AG10803 (cell line): ENCODE measurements around the gene PML.

Source experiments
- DNase-seq: peaks from one replicate; pipeline ENCODE4 v3.0.0; 2010; ENCODE audit warnings: low read depth
- H3K4me3 ChIP-seq: 2 replicates; pipeline ENCODE4 v1.5.1; 2011; ENCODE audit warnings: mild to moderate bottlenecking, low read length, control low read depth
- CTCF ChIP-seq: conservative IDR thresholded peaks from 2 replicates; pipeline ENCODE4 v1.5.1; 2011; ENCODE audit warnings: mild to moderate bottlenecking, low read length, control low read depth, inconsistent platforms

PML gene

GRCh38 chr15:74041777-74042435 is 47.4 kb downstream of the PML start:
- TF ChIP-seq CTCF, result no peak
- DNase-seq, result no peak
- no peak overlapping the region for H3K4me3 ChIP-seq

- no peak overlapping the region for H3K4me3 ChIP-seq
- TF ChIP-seq CTCF, result no peak
- no peak for DNase-seq
These were observed 48.3 kb downstream of the PML start for GRCh38 chr15:74042603-74043424.

DNA sequence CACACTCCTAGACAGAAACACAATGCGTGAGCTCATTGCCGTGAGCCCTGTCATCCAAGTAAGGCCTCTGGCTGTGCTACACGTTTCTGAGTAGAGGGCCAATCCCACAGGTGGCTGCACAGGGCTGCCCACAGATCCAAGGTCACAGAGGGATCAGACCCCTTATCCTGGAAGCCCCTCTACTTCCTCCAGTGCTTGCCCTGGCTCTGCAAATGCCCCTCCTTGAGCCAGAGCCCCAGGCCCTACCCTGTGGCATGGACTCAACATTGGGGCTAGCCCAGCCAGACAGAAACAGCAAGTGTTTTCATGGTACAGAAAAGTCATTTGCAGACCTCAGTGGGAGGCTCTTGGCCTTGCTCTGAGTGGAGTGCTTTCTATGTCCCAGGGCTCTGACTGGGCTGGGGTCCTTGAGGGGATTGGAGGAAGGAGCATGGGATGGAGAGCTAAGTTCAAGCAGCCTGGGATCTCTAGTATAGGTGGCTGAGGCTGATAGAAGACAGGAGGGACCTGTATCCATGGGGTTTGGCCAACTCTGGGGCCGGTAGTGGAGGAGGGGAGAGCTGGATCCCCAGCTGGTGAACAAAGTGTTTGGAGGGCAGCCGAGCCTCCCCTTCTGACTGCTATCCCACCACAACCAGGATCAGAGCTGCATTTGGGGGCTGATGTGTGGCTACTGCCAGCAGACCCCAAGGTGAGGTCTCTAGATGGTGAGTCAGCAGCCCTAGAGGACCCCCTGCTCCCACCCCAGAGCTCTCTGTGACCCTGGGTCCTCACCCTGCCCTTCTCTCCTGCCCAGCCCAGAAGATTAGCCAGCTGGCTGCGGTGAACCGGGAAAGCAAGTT is 49.1 kb downstream of the PML start:
- no peak for DNase-seq
- no peak overlapping the region for H3K4me3 ChIP-seq
- TF ChIP-seq CTCF, result no peak

DNA sequence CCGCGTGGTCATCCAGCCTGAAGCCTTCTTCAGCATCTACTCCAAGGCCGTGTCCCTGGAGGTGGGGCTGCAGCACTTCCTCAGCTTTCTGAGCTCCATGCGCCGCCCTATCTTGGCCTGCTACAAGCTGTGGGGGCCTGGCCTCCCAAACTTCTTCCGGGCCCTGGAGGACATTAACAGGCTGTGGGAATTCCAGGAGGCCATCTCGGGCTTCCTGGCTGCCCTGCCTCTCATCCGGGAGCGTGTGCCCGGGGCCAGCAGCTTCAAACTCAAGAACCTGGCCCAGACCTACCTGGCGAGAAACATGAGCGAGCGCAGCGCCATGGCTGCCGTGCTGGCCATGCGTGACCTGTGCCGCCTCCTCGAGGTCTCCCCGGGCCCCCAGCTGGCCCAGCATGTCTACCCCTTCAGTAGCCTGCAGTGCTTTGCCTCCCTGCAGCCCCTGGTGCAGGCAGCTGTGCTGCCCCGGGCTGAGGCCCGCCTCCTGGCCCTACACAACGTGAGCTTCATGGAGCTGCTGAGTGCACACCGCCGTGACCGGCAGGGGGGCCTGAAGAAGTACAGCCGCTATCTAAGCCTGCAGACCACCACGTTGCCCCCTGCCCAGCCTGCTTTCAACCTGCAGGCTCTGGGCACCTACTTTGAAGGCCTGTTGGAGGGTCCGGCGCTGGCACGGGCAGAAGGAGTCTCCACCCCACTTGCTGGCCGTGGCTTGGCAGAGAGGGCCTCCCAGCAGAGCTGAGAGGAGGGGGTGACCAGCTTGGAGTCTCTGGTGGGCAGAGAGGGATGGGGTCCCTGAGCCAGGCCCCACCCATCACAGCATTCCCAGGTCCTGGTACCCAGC is 50.0 kb downstream of the PML start:
- DNase-seq, result no peak
- TF ChIP-seq CTCF, result no peak
- H3K4me3 ChIP-seq, result no peak overlapping the region

- TF ChIP-seq CTCF, result no peak
- DNase-seq, result no peak
- H3K4me3 ChIP-seq, result no peak overlapping the region
These were observed 50.7 kb downstream of the PML start for GRCh38 chr15:74045184-74045583.

DNA sequence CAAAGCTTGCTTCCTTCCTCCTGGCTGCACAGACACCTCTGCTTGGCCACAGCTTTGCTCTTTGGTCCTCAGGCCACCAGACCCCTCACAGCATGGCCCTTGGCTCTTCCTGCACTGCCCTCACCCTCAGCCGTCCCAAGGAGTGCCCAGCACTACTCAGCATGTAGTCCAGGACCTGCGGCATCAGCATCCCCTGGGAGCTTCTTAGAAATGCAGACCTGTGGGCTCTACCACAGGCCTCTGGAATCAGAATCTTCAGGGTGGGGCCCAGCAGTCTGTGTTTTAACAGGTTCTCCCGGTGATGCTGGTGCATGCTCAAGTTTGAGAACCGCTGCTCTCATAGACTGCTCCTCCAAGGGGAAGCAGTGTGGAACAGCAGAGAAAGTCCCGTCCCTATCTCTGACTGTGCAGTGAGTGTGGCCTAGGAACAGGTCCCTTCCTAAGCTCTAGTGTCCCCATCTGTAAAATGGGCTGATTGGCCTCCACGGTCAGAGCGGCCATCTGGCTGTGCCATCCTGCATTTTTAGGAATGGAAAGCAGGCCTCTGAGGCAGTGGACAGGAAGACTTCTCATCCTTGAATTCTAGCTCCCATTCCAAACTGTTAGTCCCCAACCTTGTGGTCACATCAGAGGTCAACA is 51.2 kb downstream of the PML start:
- no peak for DNase-seq
- TF ChIP-seq CTCF, result no peak
- no peak overlapping the region for H3K4me3 ChIP-seq
